Activated T-helper 17 cell treated with anti-CD3 and anti-CD28 coated beads, Interleukin-2, amount 50 U/mL, for 72 hours (primary cell): Measurements from ENCODE around the gene USP25. TPM values are rescaled to one million over a fixed set of nuclear protein-coding genes. Genes with fewer than 3 reads are reported as not detected.

Experiments used
- ATAC-seq: fragments of 150-1000 bp; cut with Tn5 transposase; replicated peaks from 2 replicates; pipeline ENCODE4 v1.10.0; 2021; ENCODE audit warnings: mild to moderate bottlenecking, moderate library complexity
- H3K27ac Mint-ChIP-seq: one replicate; pipeline ENCODE4 v1.8.0; 2022; ENCODE audit warnings: mixed read lengths
- H3K27me3 Mint-ChIP-seq: one replicate; pipeline ENCODE4 v1.8.0; 2022; ENCODE audit warnings: mixed read lengths
- H3K36me3 Mint-ChIP-seq: one replicate; pipeline ENCODE4 v1.8.0; 2022; ENCODE audit warnings: low read depth, mild to moderate bottlenecking, mixed read lengths
- H3K4me1 Mint-ChIP-seq: one replicate; pipeline ENCODE4 v1.8.0; 2022; ENCODE audit warnings: mixed read lengths
- H3K4me3 Mint-ChIP-seq: one replicate; pipeline ENCODE4 v1.8.0; 2022; ENCODE audit warnings: mild to moderate bottlenecking, mixed read lengths
- H3K9me3 Mint-ChIP-seq: one replicate; pipeline ENCODE4 v1.8.0; 2022; ENCODE audit warnings: mixed read lengths
- total RNA-seq, 2 donors: library from RNA; stranded (reverse); gene quantifications; one replicate each; pipeline ENCODE4 v1.2.3, GENCODE V29; 2022

USP25 gene
- total RNA-seq, 2 donors from 2014 or later = 21.3 to 35.3 TPM

- no peaks in the 10 kb centered on the region for H3K27me3 Mint-ChIP-seq
- ATAC-seq = no peak
- H3K4me1 Mint-ChIP-seq = peaks cover 6% of the 10 kb centered on the region
- H3K27ac Mint-ChIP-seq = no peak overlapping the region
- H3K9me3 Mint-ChIP-seq = peaks cover 3% of the 10 kb centered on the region
- no peak overlapping the region for H3K4me3 Mint-ChIP-seq
- H3K36me3 Mint-ChIP-seq = peaks cover 31% of the 10 kb centered on the region
Observed at GRCh38 chr21:15856813-15857212, 127.0 kb downstream of the USP25 start.

GRCh38 chr21:15857740-15858139, 128.0 kb downstream of the USP25 start:
- Mint-ChIP-seq H3K9me3 (peaks cover 3% of the 10 kb centered on the region), H3K4me3 (no peak overlapping the region), H3K4me1 (peaks cover 6% of the 10 kb centered on the region), H3K27ac (peak overlapping the region; percentile 28), H3K27me3 (no peaks in the 10 kb centered on the region), H3K36me3 (peaks cover 30% of the 10 kb centered on the region)
- no peak for ATAC-seq

GRCh38 chr21:15860541-15860940, 130.8 kb downstream of the USP25 start:
- H3K27ac Mint-ChIP-seq = no peak overlapping the region
- H3K4me3 Mint-ChIP-seq = no peak overlapping the region
- ATAC-seq = no peak
- peaks cover 29% of the 10 kb centered on the region for H3K36me3 Mint-ChIP-seq
- H3K27me3 Mint-ChIP-seq = no peaks in the 10 kb centered on the region
- peaks cover 5% of the 10 kb centered on the region for H3K4me1 Mint-ChIP-seq
- H3K9me3 Mint-ChIP-seq = peaks cover 3% of the 10 kb centered on the region

GRCh38 chr21:15868940-15869339, 139.2 kb downstream of the USP25 start:
- no peaks in the 10 kb centered on the region for H3K27me3 Mint-ChIP-seq
- no peaks in the 10 kb centered on the region for H3K4me1 Mint-ChIP-seq
- peaks cover 75% of the 10 kb centered on the region for H3K36me3 Mint-ChIP-seq
- ATAC-seq = no peak
- no peak overlapping the region for H3K4me3 Mint-ChIP-seq
- no peak overlapping the region for H3K27ac Mint-ChIP-seq
- H3K9me3 Mint-ChIP-seq = no peaks in the 10 kb centered on the region

GRCh38 chr21:15870819-15871218, 141.0 kb downstream of the USP25 start:
- Mint-ChIP-seq H3K27me3 (no peaks in the 10 kb centered on the region), H3K36me3 (peaks cover 76% of the 10 kb centered on the region)

GRCh38 chr21:15872236-15872635, 142.5 kb downstream of the USP25 start:
- H3K36me3 Mint-ChIP-seq = peaks cover 79% of the 10 kb centered on the region
- H3K4me1 Mint-ChIP-seq = no peaks in the 10 kb centered on the region
- H3K9me3 Mint-ChIP-seq = no peaks in the 10 kb centered on the region
- H3K27me3 Mint-ChIP-seq = no peaks in the 10 kb centered on the region
- no peak for ATAC-seq
- H3K27ac Mint-ChIP-seq = no peak overlapping the region
- no peak overlapping the region for H3K4me3 Mint-ChIP-seq

More at GRCh38 chr21:15870819-15871218, 141.0 kb downstream of the USP25 start:
- H3K4me3 Mint-ChIP-seq = no peak overlapping the region
- ATAC-seq = no peak
- H3K27ac Mint-ChIP-seq = no peak overlapping the region
- H3K9me3 Mint-ChIP-seq = no peaks in the 10 kb centered on the region
- H3K4me1 Mint-ChIP-seq = no peaks in the 10 kb centered on the region

GRCh38 chr21:15874615-15875014, 144.8 kb downstream of the USP25 start:
- Mint-ChIP-seq H3K9me3 (no peaks in the 10 kb centered on the region), H3K4me1 (no peaks in the 10 kb centered on the region), H3K27me3 (no peaks in the 10 kb centered on the region), H3K27ac (no peak overlapping the region), H3K36me3 (peaks cover 76% of the 10 kb centered on the region), H3K4me3 (no peak overlapping the region)
- ATAC-seq = no peak

GRCh38 chr21:15875286-15875685, 145.5 kb downstream of the USP25 start:
- no peaks in the 10 kb centered on the region for H3K9me3 Mint-ChIP-seq

GRCh38 chr21:15893902-15894301, 164.1 kb downstream of the USP25 start:
- Mint-ChIP-seq H3K9me3 (peaks cover 9% of the 10 kb centered on the region), H3K27me3 (no peaks in the 10 kb centered on the region), H3K4me3 (no peak overlapping the region), H3K27ac (no peak overlapping the region), H3K4me1 (no peaks in the 10 kb centered on the region), H3K36me3 (no peaks in the 10 kb centered on the region)
- ATAC-seq = no peak

More at GRCh38 chr21:15875286-15875685, 145.5 kb downstream of the USP25 start:
- no peak overlapping the region for H3K27ac Mint-ChIP-seq
- no peak overlapping the region for H3K4me3 Mint-ChIP-seq
- peaks cover 76% of the 10 kb centered on the region for H3K36me3 Mint-ChIP-seq
- H3K27me3 Mint-ChIP-seq = no peaks in the 10 kb centered on the region
- no peak for ATAC-seq
- no peaks in the 10 kb centered on the region for H3K4me1 Mint-ChIP-seq

GRCh38 chr21:15894596-15894995, 164.8 kb downstream of the USP25 start:
- H3K27me3 Mint-ChIP-seq = no peaks in the 10 kb centered on the region
- H3K27ac Mint-ChIP-seq = no peak overlapping the region
- H3K36me3 Mint-ChIP-seq = no peaks in the 10 kb centered on the region
- H3K4me3 Mint-ChIP-seq = no peak overlapping the region
- ATAC-seq = no peak
- H3K4me1 Mint-ChIP-seq = no peaks in the 10 kb centered on the region
- H3K9me3 Mint-ChIP-seq = peaks cover 15% of the 10 kb centered on the region

- H3K9me3 Mint-ChIP-seq = peaks cover 17% of the 10 kb centered on the region
- H3K36me3 Mint-ChIP-seq = no peaks in the 10 kb centered on the region
- ATAC-seq = no peak
- H3K4me3 Mint-ChIP-seq = no peak overlapping the region
- H3K4me1 Mint-ChIP-seq = no peaks in the 10 kb centered on the region
- no peak overlapping the region for H3K27ac Mint-ChIP-seq
- no peaks in the 10 kb centered on the region for H3K27me3 Mint-ChIP-seq
Observed at GRCh38 chr21:15895142-15896106, 165.6 kb downstream of the USP25 start.

- no peak for ATAC-seq
- no peaks in the 10 kb centered on the region for H3K4me1 Mint-ChIP-seq
- H3K4me3 Mint-ChIP-seq = no peak overlapping the region
- H3K27me3 Mint-ChIP-seq = no peaks in the 10 kb centered on the region
- H3K27ac Mint-ChIP-seq = no peak overlapping the region
- no peaks in the 10 kb centered on the region for H3K36me3 Mint-ChIP-seq
- peaks cover 24% of the 10 kb centered on the region for H3K9me3 Mint-ChIP-seq
Observed at GRCh38 chr21:15896501-15896900, 166.7 kb downstream of the USP25 start.

GRCh38 chr21:15904389-15904788, 174.6 kb downstream of the USP25 start:
- ATAC-seq = no peak
- Mint-ChIP-seq H3K27ac (no peak overlapping the region), H3K27me3 (no peaks in the 10 kb centered on the region), H3K9me3 (peaks cover 34% of the 10 kb centered on the region), H3K4me3 (no peak overlapping the region), H3K4me1 (no peaks in the 10 kb centered on the region), H3K36me3 (no peaks in the 10 kb centered on the region)

GRCh38 chr21:15908187-15908586, 178.4 kb downstream of the USP25 start:
- no peak for ATAC-seq
- peaks cover 11% of the 10 kb centered on the region for H3K9me3 Mint-ChIP-seq
- H3K36me3 Mint-ChIP-seq = no peaks in the 10 kb centered on the region
- no peaks in the 10 kb centered on the region for H3K4me1 Mint-ChIP-seq
- no peaks in the 10 kb centered on the region for H3K27me3 Mint-ChIP-seq
- H3K4me3 Mint-ChIP-seq = no peak overlapping the region
- no peak overlapping the region for H3K27ac Mint-ChIP-seq

- ATAC-seq = no peak
- Mint-ChIP-seq H3K36me3 (no peaks in the 10 kb centered on the region), H3K4me3 (no peak overlapping the region), H3K4me1 (no peaks in the 10 kb centered on the region), H3K27ac (no peak overlapping the region), H3K27me3 (peaks cover 14% of the 10 kb centered on the region), H3K9me3 (peaks cover 8% of the 10 kb centered on the region)
Observed at GRCh38 chr21:15928196-15928595, 198.4 kb downstream of the USP25 start.
